ENCODE measurements around the gene CAPN10. TPM values are rescaled to one million over a fixed set of nuclear protein-coding genes. Genes with fewer than 3 reads are reported as not detected.
"Not testable (repeated sequence)": the region's sequence is repeated elsewhere in the genome, so short reads cannot be mapped to it uniquely, and the experiment has no call there.

The CAPN10 gene
- total and polyA plus RNA-seq, 2 donors from 2014 or later = 26.3 to 50.9 TPM

DNA sequence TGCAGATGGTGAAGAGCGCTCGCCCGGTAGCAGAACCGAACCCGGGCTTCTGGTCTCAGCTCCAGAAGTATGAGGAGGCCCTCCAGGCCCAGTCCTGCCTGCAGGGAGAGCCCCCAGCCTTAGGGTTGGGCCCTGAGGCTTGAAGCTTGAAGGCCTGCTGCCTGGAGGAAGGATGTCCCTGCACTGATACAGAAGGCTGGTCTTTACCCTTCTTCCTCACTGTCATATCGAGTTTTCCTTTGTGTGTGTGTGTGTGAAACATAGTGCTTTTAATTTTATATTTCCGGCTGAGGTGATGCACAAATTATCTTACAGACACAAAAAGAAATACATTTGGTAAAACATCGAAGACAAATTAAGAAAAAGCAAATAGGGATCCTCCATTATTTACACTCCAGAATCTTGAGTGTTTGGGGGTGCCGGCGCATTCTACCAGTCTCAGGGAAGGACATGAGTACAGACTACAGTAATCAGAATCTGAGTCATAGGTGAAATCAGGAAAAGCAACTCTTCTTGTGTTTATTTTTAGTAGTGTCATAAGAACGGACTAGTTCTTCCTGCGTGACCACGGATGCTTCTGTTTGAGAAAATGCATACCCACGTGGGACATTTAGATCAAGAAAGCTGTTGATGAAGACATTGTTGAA is 25.1 kb upstream of the CAPN10 start:
- intact Hi-C loops (cut with DNase I) = no loop called here
- TF ChIP-seq, protein P1, sequence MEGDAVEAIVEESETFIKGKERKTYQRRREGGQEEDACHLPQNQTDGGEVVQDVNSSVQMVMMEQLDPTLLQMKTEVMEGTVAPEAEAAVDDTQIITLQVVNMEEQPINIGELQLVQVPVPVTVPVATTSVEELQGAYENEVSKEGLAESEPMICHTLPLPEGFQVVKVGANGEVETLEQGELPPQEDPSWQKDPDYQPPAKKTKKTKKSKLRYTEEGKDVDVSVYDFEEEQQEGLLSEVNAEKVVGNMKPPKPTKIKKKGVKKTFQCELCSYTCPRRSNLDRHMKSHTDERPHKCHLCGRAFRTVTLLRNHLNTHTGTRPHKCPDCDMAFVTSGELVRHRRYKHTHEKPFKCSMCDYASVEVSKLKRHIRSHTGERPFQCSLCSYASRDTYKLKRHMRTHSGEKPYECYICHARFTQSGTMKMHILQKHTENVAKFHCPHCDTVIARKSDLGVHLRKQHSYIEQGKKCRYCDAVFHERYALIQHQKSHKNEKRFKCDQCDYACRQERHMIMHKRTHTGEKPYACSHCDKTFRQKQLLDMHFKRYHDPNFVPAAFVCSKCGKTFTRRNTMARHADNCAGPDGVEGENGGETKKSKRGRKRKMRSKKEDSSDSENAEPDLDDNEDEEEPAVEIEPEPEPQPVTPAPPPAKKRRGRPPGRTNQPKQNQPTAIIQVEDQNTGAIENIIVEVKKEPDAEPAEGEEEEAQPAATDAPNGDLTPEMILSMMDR (IDR thresholded peaks at IDR 0.05; ENCODE audit: borderline replicate concordance, extremely low read depth, insufficient read depth) = no peak
- FAIRE-seq = no peak

GRCh38 chr2:240563231-240563630 is 23.3 kb upstream of the CAPN10 start:
- DNase-seq = peak in 2 of 5 donors; percentile 34 to 61
- H3K36me3 ChIP-seq (ENCODE audit: control insufficient read depth in 2 of 3, insufficient read depth in 3 of 3, low read length in 3 of 3); H3K9me3 ChIP-seq (ENCODE audit: control insufficient read depth in 2 of 3, insufficient read depth in 1 of 3, low read length in 3 of 3); H3K9ac ChIP-seq (ENCODE audit: low read length in 3 of 3); H3K4me3 ChIP-seq (ENCODE audit: low read length in 3 of 3); FAIRE-seq; H3K27ac ChIP-seq (ENCODE audit: low read depth in 2 of 2, low read length in 2 of 2); intact Hi-C loops (cut with DNase I); H3K27me3 ChIP-seq (ENCODE audit: control insufficient read depth, insufficient read depth, low read length): not testable (repeated sequence)
- H3K4me1 ChIP-seq (ENCODE audit: control insufficient read depth in 2 of 3, insufficient read depth in 2 of 3, low read depth in 1 of 3, low read length in 3 of 3) = peaks cover 0 to 40% (median 26%) of the 10 kb centered on the region in 3 donors

More for the DNA sequence above, 25.1 kb upstream of the CAPN10 start:
- peak in 2 of 5 donors; percentile 26 to 32 for DNase-seq
- Histone ChIP-seq H3K27ac (ENCODE audit: low read depth in 2 of 2, low read length in 2 of 2) (peak overlapping the region in 1 of 2 donors; percentile 75), H3K27me3 (ENCODE audit: control insufficient read depth, insufficient read depth, low read length) (no peaks in the 10 kb centered on the region), H3K9ac (ENCODE audit: low read length in 3 of 3) (peak overlapping the region in 2 of 3 donors; percentile 55 to 62), H3K4me3 (ENCODE audit: low read length in 3 of 3) (peak overlapping the region; percentile 51 to 61 (median 60)), H3K36me3 (ENCODE audit: control insufficient read depth in 2 of 3, insufficient read depth in 3 of 3, low read length in 3 of 3) (no peaks in the 10 kb centered on the region), H3K4me1 (ENCODE audit: control insufficient read depth in 2 of 3, insufficient read depth in 2 of 3, low read depth in 1 of 3, low read length in 3 of 3) (peaks cover 0 to 32% (median 23%) of the 10 kb centered on the region in 3 donors), H3K9me3 (ENCODE audit: control insufficient read depth in 2 of 3, insufficient read depth in 1 of 3, low read length in 3 of 3) (no peaks in the 10 kb centered on the region)

GRCh38 chr2:240563951-240564560 is 22.5 kb upstream of the CAPN10 start:
- peaks cover 0 to 39% (median 26%) of the 10 kb centered on the region in 3 donors for H3K4me1 ChIP-seq (ENCODE audit: control insufficient read depth in 2 of 3, insufficient read depth in 2 of 3, low read depth in 1 of 3, low read length in 3 of 3)
- no peak overlapping the region for H3K4me3 ChIP-seq (ENCODE audit: low read length in 3 of 3)
- H3K27me3 ChIP-seq (ENCODE audit: control insufficient read depth, insufficient read depth, low read length) = no peaks in the 10 kb centered on the region
- no peak overlapping the region for H3K9ac ChIP-seq (ENCODE audit: low read length in 3 of 3)
- TF ChIP-seq, protein P1 (IDR thresholded peaks at IDR 0.05; ENCODE audit: borderline replicate concordance, extremely low read depth, insufficient read depth) = no peak
- H3K27ac ChIP-seq (ENCODE audit: low read depth in 2 of 2, low read length in 2 of 2) = no peak overlapping the region
- no peaks in the 10 kb centered on the region for H3K36me3 ChIP-seq (ENCODE audit: control insufficient read depth in 2 of 3, insufficient read depth in 3 of 3, low read length in 3 of 3)
- intact Hi-C loops (cut with DNase I) = no loop called here
- DNase-seq (peak in 1 of 5 donors; percentile 34), FAIRE-seq (no peak)
- no peaks in the 10 kb centered on the region for H3K9me3 ChIP-seq (ENCODE audit: control insufficient read depth in 2 of 3, insufficient read depth in 1 of 3, low read length in 3 of 3)

DNA sequence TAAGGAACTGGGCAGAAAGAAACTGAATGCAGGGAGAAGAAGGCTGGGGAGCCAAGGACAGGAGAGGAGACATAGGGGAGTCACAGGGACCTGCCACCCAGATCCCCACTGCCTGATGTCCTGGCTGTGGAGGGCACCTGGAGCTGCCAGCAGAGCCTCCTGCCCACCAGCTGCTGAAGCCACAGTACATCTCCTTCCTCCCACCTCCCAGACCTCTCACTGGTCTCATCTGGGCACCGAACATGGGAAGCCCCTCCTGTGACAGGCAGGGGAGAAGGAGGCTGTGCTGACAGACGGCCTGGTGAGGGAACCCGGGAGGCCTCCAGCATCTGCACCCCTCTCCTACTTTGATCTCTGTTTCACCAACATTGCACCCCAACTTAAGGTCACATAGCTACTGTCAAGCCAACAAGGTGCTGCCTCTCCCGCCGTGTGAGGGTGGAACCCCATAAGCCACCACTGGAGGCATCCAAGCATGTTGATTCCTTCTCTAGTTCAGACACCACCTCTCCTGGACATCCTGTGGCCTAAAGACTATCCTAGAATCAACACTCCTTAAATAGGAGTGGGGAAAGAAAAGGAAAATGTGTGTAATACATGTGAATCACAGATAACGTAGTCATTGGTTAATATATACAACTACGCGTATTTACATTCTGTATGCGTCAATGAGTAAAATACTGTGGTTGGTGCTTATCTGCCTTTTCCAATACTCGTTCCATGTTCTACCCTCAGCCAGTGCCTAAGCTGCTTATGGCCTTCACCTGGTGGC is 21.8 kb upstream of the CAPN10 start:
- Histone ChIP-seq H3K9me3 (ENCODE audit: control insufficient read depth in 2 of 3, insufficient read depth in 1 of 3, low read length in 3 of 3) (no peaks in the 10 kb centered on the region), H3K27ac (ENCODE audit: low read depth in 2 of 2, low read length in 2 of 2) (peak overlapping the region in 1 of 2 donors; percentile 87), H3K9ac (ENCODE audit: low read length in 3 of 3) (no peak overlapping the region), H3K36me3 (ENCODE audit: control insufficient read depth in 2 of 3, insufficient read depth in 3 of 3, low read length in 3 of 3) (no peaks in the 10 kb centered on the region), H3K4me3 (ENCODE audit: low read length in 3 of 3) (no peak overlapping the region), H3K27me3 (ENCODE audit: control insufficient read depth, insufficient read depth, low read length) (no peaks in the 10 kb centered on the region), H3K4me1 (ENCODE audit: control insufficient read depth in 2 of 3, insufficient read depth in 2 of 3, low read depth in 1 of 3, low read length in 3 of 3) (peaks cover 0 to 39% (median 28%) of the 10 kb centered on the region in 3 donors)
- DNase-seq = peak in 1 of 5 donors; percentile 38
- intact Hi-C loops (cut with DNase I) = no loop called here
- FAIRE-seq = no peak
- TF ChIP-seq, protein P1 (IDR thresholded peaks at IDR 0.05; ENCODE audit: borderline replicate concordance, extremely low read depth, insufficient read depth) = no peak
